GM15510 (cell line): ENCODE results near the gene HUS1.

Experiments
- POLR2A ChIP-seq: IDR thresholded peaks from 3 replicates; pipeline ENCODE4 v1.6.1; 2011; ENCODE audit warnings: borderline replicate concordance; ENCODE audit not compliant: insufficient read length; ENCODE audit errors: extremely low read depth

HUS1 gene

DNA sequence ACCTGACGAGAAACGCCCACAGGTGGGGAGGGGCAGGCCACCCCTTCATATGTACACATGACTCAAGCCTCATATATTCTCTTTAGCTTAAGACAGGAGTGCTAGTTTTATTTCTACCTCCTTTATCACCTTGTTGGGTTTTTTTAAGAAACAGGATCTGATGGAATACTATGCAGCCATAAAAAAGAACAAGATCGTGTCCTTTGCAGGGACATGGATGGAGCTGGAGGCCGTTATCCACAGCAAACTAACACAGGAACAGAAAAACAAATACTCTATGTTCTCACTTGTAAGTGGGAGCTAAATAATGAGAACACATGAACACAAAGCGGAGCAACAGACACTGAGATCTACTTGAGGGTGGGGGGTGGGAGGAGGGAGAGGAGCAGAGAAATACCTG, 11.2 kb upstream of the HUS1 start:
- no peak for TF ChIP-seq POLR2A

GRCh38 chr7:47988496-47989386, 9.3 kb upstream of the HUS1 start:
- no peak for TF ChIP-seq POLR2A

- TF ChIP-seq POLR2A = no peak
These were observed 3.2 kb upstream of the HUS1 start for GRCh38 chr7:47982610-47983009.

DNA sequence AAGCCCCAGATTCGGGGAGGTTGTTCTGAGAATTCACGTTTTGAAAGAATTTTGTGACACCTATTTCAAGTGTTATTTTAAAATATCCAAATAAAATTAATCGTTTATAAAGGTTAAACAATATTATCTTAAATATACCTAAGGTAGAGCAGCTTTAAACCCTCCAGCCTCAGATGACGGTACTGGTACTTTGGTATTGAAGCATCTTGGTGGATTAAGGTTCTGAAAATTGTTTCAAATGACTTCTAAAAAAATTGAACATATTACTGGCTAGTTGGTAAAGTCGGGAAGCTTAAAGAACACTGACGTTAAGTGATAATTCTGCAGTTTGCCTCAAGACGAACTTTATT, 392 bp upstream of the HUS1 start:
- no peak for TF ChIP-seq POLR2A

- TF ChIP-seq POLR2A = no peak
These were observed 648 bp downstream of the HUS1 start for GRCh38 chr7:47978790-47979144.

DNA sequence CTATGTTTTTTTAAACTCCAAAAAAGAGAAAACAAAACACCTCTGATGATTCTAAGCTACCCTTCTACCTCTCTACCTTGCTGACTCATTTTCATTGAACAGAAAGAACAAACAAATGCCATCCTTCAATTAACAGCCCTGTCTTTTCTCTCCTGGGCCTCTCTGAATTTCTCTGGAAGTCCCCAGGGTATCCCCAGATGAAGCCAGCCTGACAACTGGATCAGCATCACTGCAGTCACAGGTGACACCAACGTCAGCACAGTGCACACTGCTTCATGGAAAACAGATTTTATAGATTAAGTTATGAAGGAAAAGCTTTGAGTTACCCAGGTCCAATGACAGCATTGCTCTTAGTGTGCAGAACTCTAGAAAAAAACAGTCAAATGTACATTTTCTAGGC, 5.7 kb downstream of the HUS1 start:
- no peak for TF ChIP-seq POLR2A

DNA sequence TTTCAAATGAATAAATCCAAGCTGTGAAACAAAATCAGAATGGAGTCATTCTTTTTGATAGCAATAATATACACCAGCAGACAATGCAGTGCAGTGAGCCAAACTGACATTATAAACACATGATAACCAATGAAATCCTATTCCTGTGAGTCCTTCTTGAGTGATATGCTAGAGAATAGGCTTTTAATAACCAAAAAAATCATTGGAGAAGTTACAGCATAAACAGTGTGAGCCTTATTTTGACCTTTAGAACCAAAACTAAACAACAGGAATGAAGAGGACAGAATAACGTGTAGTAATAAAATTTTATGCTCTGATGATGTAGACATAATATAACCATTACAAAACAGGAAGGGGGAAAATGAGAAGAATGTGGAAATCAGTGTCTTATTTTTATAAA, 8.7 kb downstream of the HUS1 start:
- TF ChIP-seq POLR2A = no peak

DNA sequence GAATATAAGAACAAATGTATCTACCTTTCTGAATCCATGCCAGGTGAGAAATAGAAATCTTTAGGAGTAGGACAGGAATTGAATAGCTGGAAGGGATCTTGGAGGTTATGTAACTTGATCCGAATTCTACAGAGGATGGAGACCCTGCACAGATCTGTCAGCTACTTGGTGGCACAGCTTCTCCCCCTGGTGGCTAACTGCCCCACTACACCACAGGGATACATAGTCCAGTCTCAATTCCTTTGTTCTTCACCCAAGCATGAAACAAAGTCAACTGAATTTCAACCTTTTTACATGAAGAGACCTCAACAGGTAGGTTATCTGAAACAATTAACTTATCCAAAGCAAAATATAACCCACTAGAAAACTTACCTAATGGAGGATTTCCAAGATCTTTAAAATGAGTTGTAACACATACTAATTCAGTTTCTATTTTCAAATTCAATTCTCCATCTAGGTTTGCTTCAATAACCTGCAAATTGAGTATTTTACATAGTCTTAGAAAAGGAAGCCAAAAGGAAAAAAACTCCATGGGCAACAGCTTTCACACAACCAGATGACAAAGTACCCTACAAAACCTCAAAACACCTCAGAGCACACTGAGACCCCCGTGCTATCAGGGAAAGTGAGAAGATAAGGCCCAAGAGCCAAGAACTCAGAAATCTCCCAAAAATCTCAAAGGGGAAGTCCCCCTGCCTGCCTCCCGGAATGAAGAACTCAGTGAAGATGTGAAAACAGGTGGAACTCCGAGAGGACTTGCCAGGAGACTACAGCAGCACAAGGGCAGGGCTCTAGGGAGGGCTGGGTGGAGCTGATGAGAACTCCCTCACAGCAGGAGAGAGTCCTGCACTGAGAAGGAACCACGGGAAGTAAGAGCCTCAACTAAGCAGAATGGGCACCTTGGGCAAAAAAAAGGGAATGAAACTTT, 10.3 kb downstream of the HUS1 start:
- no peak for TF ChIP-seq POLR2A

GRCh38 chr7:47967708-47968107, 11.7 kb downstream of the HUS1 start:
- no peak for TF ChIP-seq POLR2A

- no peak for TF ChIP-seq POLR2A
These were observed 12.3 kb downstream of the HUS1 start for GRCh38 chr7:47967123-47967522.

GRCh38 chr7:47965456-47965855, 14.0 kb downstream of the HUS1 start:
- no peak for TF ChIP-seq POLR2A

- no peak for TF ChIP-seq POLR2A
These were observed 17.2 kb downstream of the HUS1 start for GRCh38 chr7:47962262-47962661.

DNA sequence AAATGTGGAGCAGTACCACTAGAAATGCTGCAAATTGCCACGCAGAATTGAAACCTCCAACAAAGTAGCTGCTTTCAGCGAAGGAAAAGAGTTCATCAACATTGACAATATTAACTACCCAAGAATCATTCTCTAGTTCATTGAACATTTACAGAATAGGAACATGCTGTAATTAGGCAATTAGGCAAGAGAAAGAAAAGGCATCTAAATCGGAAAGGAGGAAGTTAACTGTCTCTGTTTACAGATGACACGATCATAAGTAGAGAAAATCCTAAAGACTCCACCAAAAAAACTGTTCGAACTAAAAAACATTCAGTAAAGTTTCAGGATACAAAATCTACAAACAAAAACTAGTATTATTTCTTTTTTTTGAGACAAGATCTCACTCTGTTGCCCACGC, 22.3 kb downstream of the HUS1 start:
- TF ChIP-seq POLR2A = no peak

- no peak for TF ChIP-seq POLR2A
These were observed 23.2 kb downstream of the HUS1 start for GRCh38 chr7:47956220-47956619.

- no peak for TF ChIP-seq POLR2A
These were observed 25.0 kb downstream of the HUS1 start for GRCh38 chr7:47954231-47954911.
